GM21526 (cell line): Measurements from ENCODE around the gene ABHD14A.

Experiments used
- ATAC-seq: cut with Tn5 transposase; IDR thresholded peaks from one replicate; pipeline ENCODE4 v1.9.1; 2021; ENCODE audit warnings: moderate library complexity; ENCODE audit not compliant: unreplicated experiment, low FRiP score

Gene ABHD14A

GRCh38 chr3:52013802-52014598 lies 39.1 kb downstream of the ABHD14A start:
- no peak for ATAC-seq

- no peak for ATAC-seq
These were observed 39.7 kb downstream of the ABHD14A start for GRCh38 chr3:52014613-52015012.

- ATAC-seq, result no peak
These were observed 40.8 kb downstream of the ABHD14A start for GRCh38 chr3:52015438-52016228.

GRCh38 chr3:52017586-52017985 lies 42.7 kb downstream of the ABHD14A start:
- no peak for ATAC-seq

- ATAC-seq, result no peak
These were observed 43.6 kb downstream of the ABHD14A start for GRCh38 chr3:52018319-52019000.

GRCh38 chr3:52019352-52020080 lies 44.7 kb downstream of the ABHD14A start:
- no peak for ATAC-seq

- no peak for ATAC-seq
These were observed 45.9 kb downstream of the ABHD14A start for GRCh38 chr3:52020796-52021195.

- ATAC-seq, result no peak
These were observed 46.8 kb downstream of the ABHD14A start for GRCh38 chr3:52021489-52022268.

GRCh38 chr3:52022323-52023100 lies 47.6 kb downstream of the ABHD14A start:
- ATAC-seq, result no peak

- no peak for ATAC-seq
These were observed 48.4 kb downstream of the ABHD14A start for GRCh38 chr3:52023101-52023770.

- no peak for ATAC-seq
These were observed 49.2 kb downstream of the ABHD14A start for GRCh38 chr3:52023860-52024764.

GRCh38 chr3:52024765-52025452 lies 50.0 kb downstream of the ABHD14A start:
- no peak for ATAC-seq

GRCh38 chr3:52025453-52025852 lies 50.6 kb downstream of the ABHD14A start:
- no peak for ATAC-seq

- no peak for ATAC-seq
These were observed 51.2 kb downstream of the ABHD14A start for GRCh38 chr3:52026041-52026440.

GRCh38 chr3:52028572-52028971 lies 53.7 kb downstream of the ABHD14A start:
- ATAC-seq, result no peak

GRCh38 chr3:52029053-52029452 lies 54.2 kb downstream of the ABHD14A start:
- ATAC-seq, result no peak

- ATAC-seq, result no peak
These were observed 54.7 kb downstream of the ABHD14A start for GRCh38 chr3:52029535-52029934.
